Smooth muscle cell (in vitro differentiated cells): ENCODE data around the gene LRRC74A. TPM values are rescaled to one million over a fixed set of nuclear protein-coding genes. Genes with fewer than 3 reads are reported as not detected.

Experiments used
- DNase-seq: peaks from one replicate; lab custom pipeline; 2025; ENCODE audit not compliant: unreplicated experiment; lab: John Stamatoyannopoulos, UW
- H2AFZ ChIP-seq: fragments of 200-600 bp; sonication (generic); 2 replicates; pipeline ENCODE4 v1.6.0; 2016; ENCODE audit warnings: antibody characterized with exemption, low read depth, mild to moderate bottlenecking
- H3F3A ChIP-seq: fragments of 200-600 bp; sonication (generic); 2 replicates; pipeline ENCODE4 v1.6.0; 2017; ENCODE audit warnings: antibody characterized with exemption, low read depth
- H3K27ac ChIP-seq: fragments of 200-600 bp; sonication (generic); 2 replicates; pipeline ENCODE4 v1.5.1; 2016; ENCODE audit warnings: low read depth, mild to moderate bottlenecking
- H3K27me3 ChIP-seq: fragments of 200-600 bp; sonication (generic); 2 replicates; pipeline ENCODE4 v1.6.1; 2016; ENCODE audit warnings: low read depth, mild to moderate bottlenecking
- H3K36me3 ChIP-seq: fragments of 200-600 bp; sonication (generic); 2 replicates; pipeline ENCODE4 v1.5.1; 2016; ENCODE audit warnings: low read depth
- H3K4me1 ChIP-seq: fragments of 200-600 bp; sonication (generic); 2 replicates; pipeline ENCODE4 v1.5.1; 2016; ENCODE audit warnings: low read depth
- H3K4me2 ChIP-seq: fragments of 200-600 bp; sonication (generic); 2 replicates; pipeline ENCODE4 v1.6.0; 2016; ENCODE audit warnings: mild to moderate bottlenecking
- H3K4me3 ChIP-seq: fragments of 200-600 bp; sonication (generic); 2 replicates; pipeline ENCODE4 v1.5.1; 2016; ENCODE audit warnings: mild to moderate bottlenecking
- H3K79me2 ChIP-seq: fragments of 200-600 bp; sonication (generic); 2 replicates; pipeline ENCODE4 v1.6.0; 2016; ENCODE audit warnings: low read depth, mild to moderate bottlenecking
- H3K9ac ChIP-seq: fragments of 200-600 bp; sonication (generic); 2 replicates; pipeline ENCODE4 v1.6.0; 2016; ENCODE audit warnings: low read depth
- H3K9me3 ChIP-seq: fragments of 200-600 bp; sonication (generic); replicated peaks from 2 replicates; pipeline ENCODE4 v1.5.1; 2016; ENCODE audit warnings: low read depth
- H4K20me1 ChIP-seq: fragments of 200-600 bp; sonication (generic); 2 replicates; pipeline ENCODE4 v1.6.0; 2016; ENCODE audit warnings: low read depth
- CTCF ChIP-seq: fragments of 200-600 bp; sonication (generic); IDR thresholded peaks from 2 replicates; pipeline ENCODE4 v1.5.1; 2017; ENCODE audit warnings: borderline replicate concordance, mild to moderate bottlenecking, antibody characterized with exemption; ENCODE audit not compliant: insufficient read depth, poor library complexity, severe bottlenecking
- WGBS: methylation state at CpG from one replicate; pipeline ENCODE4 v1.1.7; 2016; ENCODE audit warnings: low lambda C conversion rate; 5-methylcytosine and 5-hydroxymethylcytosine counted together
- polyA plus RNA-seq: library from polyadenylated mRNA; unstranded; fragments of >200 nt; fragmentation: Nextera tagmentation; extraction: Ambion mirVana; gene quantifications from 2 replicates; pipeline ENCODE4 v1.2.1, GENCODE V29; 2016
- total RNA-seq: library from RNA; depleted of rRNA; stranded (reverse); fragments of >200 nt; gene quantifications from 2 replicates; pipeline ENCODE4 v1.2.3, GENCODE V29; 2014

Gene LRRC74A
- total and polyA plus RNA-seq, 2 experiments from 2014 or later = not detected

GRCh38 chr14:76793956-76794355 is 32.3 kb upstream of the LRRC74A start:
- Histone ChIP-seq H3K9me3 (peaks cover 9% of the 10 kb centered on the region), H3K27me3 (no peaks in the 10 kb centered on the region), H2AFZ (no peak overlapping the region), H3F3A (no peaks in the 10 kb centered on the region), H3K79me2 (no peaks in the 10 kb centered on the region), H3K9ac (no peak overlapping the region), H3K36me3 (peaks cover 17% of the 10 kb centered on the region), H3K4me2 (no peak overlapping the region), H3K27ac (no peak overlapping the region), H4K20me1 (no peaks in the 10 kb centered on the region), H3K4me1 (no peaks in the 10 kb centered on the region), H3K4me3 (no peak overlapping the region)
- DNase-seq = no peak
- no peak for TF ChIP-seq CTCF
- 94% methylated on average over 5 of the region's 5 CpGs for WGBS

GRCh38 chr14:76806446-76806845 is 19.8 kb upstream of the LRRC74A start:
- no peaks in the 10 kb centered on the region for H3K9me3 ChIP-seq
- TF ChIP-seq CTCF = no peak

GRCh38 chr14:76808011-76808410 is 18.2 kb upstream of the LRRC74A start:
- WGBS = 79% methylated on average over 1 of the region's 1 CpG
- no peaks in the 10 kb centered on the region for H3K9me3 ChIP-seq
- DNase-seq = no peak
- peaks cover 13% of the 10 kb centered on the region for H3K4me1 ChIP-seq
- H3K4me3 ChIP-seq = no peak overlapping the region
- H3K4me2 ChIP-seq = no peak overlapping the region
- H3K27me3 ChIP-seq = no peaks in the 10 kb centered on the region
- H3K36me3 ChIP-seq = peaks cover 3% of the 10 kb centered on the region
- H3K9ac ChIP-seq = no peak overlapping the region
- H3F3A ChIP-seq = no peaks in the 10 kb centered on the region
- peaks cover 8% of the 10 kb centered on the region for H3K79me2 ChIP-seq
- H3K27ac ChIP-seq = no peak overlapping the region
- no peak for TF ChIP-seq CTCF
- no peak overlapping the region for H2AFZ ChIP-seq
- peaks cover 8% of the 10 kb centered on the region for H4K20me1 ChIP-seq

More at GRCh38 chr14:76806446-76806845, 19.8 kb upstream of the LRRC74A start:
- Histone ChIP-seq H3K79me2 (peaks cover 8% of the 10 kb centered on the region), H2AFZ (no peak overlapping the region), H3K27me3 (no peaks in the 10 kb centered on the region), H3K4me3 (no peak overlapping the region), H3K9ac (no peak overlapping the region), H3F3A (no peaks in the 10 kb centered on the region), H3K4me1 (peaks cover 7% of the 10 kb centered on the region), H3K4me2 (no peak overlapping the region), H3K27ac (no peak overlapping the region), H4K20me1 (peaks cover 8% of the 10 kb centered on the region), H3K36me3 (peaks cover 3% of the 10 kb centered on the region)
- 91% methylated on average over 12 of the region's 12 CpGs for WGBS
- no peak for DNase-seq

GRCh38 chr14:76808990-76809389 is 17.2 kb upstream of the LRRC74A start:
- TF ChIP-seq CTCF = no peak
- Histone ChIP-seq H3K4me2 (no peak overlapping the region), H3K27ac (no peak overlapping the region), H4K20me1 (peaks cover 8% of the 10 kb centered on the region), H3K4me1 (peaks cover 13% of the 10 kb centered on the region), H2AFZ (no peak overlapping the region), H3K9ac (no peak overlapping the region), H3K27me3 (no peaks in the 10 kb centered on the region), H3F3A (no peaks in the 10 kb centered on the region), H3K4me3 (no peak overlapping the region), H3K9me3 (no peaks in the 10 kb centered on the region), H3K36me3 (no peaks in the 10 kb centered on the region), H3K79me2 (peaks cover 8% of the 10 kb centered on the region)
- WGBS = 92% methylated on average over 4 of the region's 4 CpGs
- no peak for DNase-seq
